Calu3 (cell line): Measurements from ENCODE around the gene UTS2. TPM values are rescaled to one million over a fixed set of nuclear protein-coding genes. Genes with fewer than 3 reads are reported as not detected.

Experiments used
- BruUV-seq: library from RNA; stranded (reverse); fragments of 400-500 nt; replicated peaks from 2 replicates; lab custom pipeline; 2021; lab: Mats Ljungman, UMichigan
- CTCF ChIA-PET: fragments of 300-600 bp; sonication (Branson Sonifier 250); formaldehyde crosslinking; loops from one replicate; lab custom pipeline; 2022; ENCODE audit warnings: antibody characterized with exemption; lab: Charles Lee
- DNase-seq: peaks from one replicate; pipeline ENCODE4 v3.0.0; 2022
- H3K27ac Mint-ChIP-seq: one replicate; pipeline ENCODE4 v1.8.0; 2022; ENCODE audit warnings: mixed read lengths; ENCODE audit not compliant: unreplicated experiment
- H3K27me3 Mint-ChIP-seq: one replicate; pipeline ENCODE4 v1.8.0; 2022; ENCODE audit warnings: mixed read lengths; ENCODE audit not compliant: unreplicated experiment
- H3K36me3 Mint-ChIP-seq: one replicate; pipeline ENCODE4 v1.8.0; 2022; ENCODE audit warnings: mild to moderate bottlenecking, moderate library complexity, mixed read lengths; ENCODE audit not compliant: insufficient read depth, unreplicated experiment
- H3K4me1 Mint-ChIP-seq: one replicate; pipeline ENCODE4 v1.8.0; 2022; ENCODE audit warnings: mild to moderate bottlenecking, low read depth, mixed read lengths; ENCODE audit not compliant: unreplicated experiment
- H3K4me3 Mint-ChIP-seq: one replicate; pipeline ENCODE4 v1.8.0; 2022; ENCODE audit warnings: mild to moderate bottlenecking, low read depth, moderate library complexity, mixed read lengths; ENCODE audit not compliant: unreplicated experiment
- H3K9me3 Mint-ChIP-seq: one replicate; pipeline ENCODE4 v1.8.0; 2022; ENCODE audit warnings: low read depth, mixed read lengths; ENCODE audit not compliant: unreplicated experiment
- CTCF ChIP-seq: fragments of 200-600 bp; IDR thresholded peaks from one replicate; pipeline ENCODE4 v1.8.0; 2022; ENCODE audit warnings: antibody characterized with exemption; ENCODE audit not compliant: unreplicated experiment
- intact Hi-C: fragments of 100-400 bp; cut with micrococcal nuclease; formaldehyde crosslinking; loops from one replicate; pipeline ENCODE4 v1.10.0; 2022; ENCODE audit not compliant: unreplicated experiment
- total RNA-seq: library from RNA; stranded (reverse); gene quantifications from 2 replicates; pipeline ENCODE4 v1.2.3, GENCODE V29; 2022

The UTS2 gene
- total RNA-seq, 1 experiment from 2014 or later: not detected

- CTCF ChIA-PET: interaction anchor here (0.6 kb wide), 1 partner anchor 17 kb away, joined by 4 read pairs; the partner anchor contains the start of gene UTS2
- H3K27me3 Mint-ChIP-seq: peaks cover 16% of the 10 kb centered on the region
- H3K4me1 Mint-ChIP-seq: no peaks in the 10 kb centered on the region
- no peaks in the 10 kb centered on the region for H3K9me3 Mint-ChIP-seq
- no peak overlapping the region for H3K27ac Mint-ChIP-seq
- H3K4me3 Mint-ChIP-seq: no peak overlapping the region
- H3K36me3 Mint-ChIP-seq: no peaks in the 10 kb centered on the region
- TF ChIP-seq CTCF: no peak
- no TSS peak for BruUV-seq
- no peak for DNase-seq
- intact Hi-C loops: no loop called here
These were observed 16.5 kb upstream of the UTS2 start for GRCh38 chr1:7869136-7869920.

GRCh38 chr1:7868070-7868780 lies 15.4 kb upstream of the UTS2 start:
- no peaks in the 10 kb centered on the region for H3K4me1 Mint-ChIP-seq
- BruUV-seq: no TSS peak
- H3K27me3 Mint-ChIP-seq: peaks cover 5% of the 10 kb centered on the region
- intact Hi-C loops: no loop called here
- H3K4me3 Mint-ChIP-seq: no peak overlapping the region
- H3K27ac Mint-ChIP-seq: no peak overlapping the region
- H3K36me3 Mint-ChIP-seq: no peaks in the 10 kb centered on the region
- CTCF ChIA-PET: interaction anchor here (0.6 kb wide), 1 partner anchor 141 kb away, joined by 3 read pairs; no protein-coding TSS in a partner anchor
- no peaks in the 10 kb centered on the region for H3K9me3 Mint-ChIP-seq
- DNase-seq: no peak
- TF ChIP-seq CTCF: no peak

- BruUV-seq: no TSS peak
- TF ChIP-seq CTCF: no peak
- Mint-ChIP-seq H3K4me3 (no peak overlapping the region), H3K36me3 (no peaks in the 10 kb centered on the region), H3K27ac (no peak overlapping the region), H3K27me3 (no peaks in the 10 kb centered on the region), H3K9me3 (no peaks in the 10 kb centered on the region), H3K4me1 (no peaks in the 10 kb centered on the region)
- CTCF ChIA-PET: interaction anchor here (0.6 kb wide), 1 partner anchor 21 kb away, joined by 5 read pairs; no protein-coding TSS in a partner anchor
- intact Hi-C loops: no loop called here
- DNase-seq: no peak
These were observed 13.1 kb upstream of the UTS2 start for GRCh38 chr1:7865978-7866377.

- no peak overlapping the region for H3K4me3 Mint-ChIP-seq
- H3K36me3 Mint-ChIP-seq: no peaks in the 10 kb centered on the region
These were observed 11.0 kb upstream of the UTS2 start for GRCh38 chr1:7863756-7864328.

More at GRCh38 chr1:7863756-7864328, 11.0 kb upstream of the UTS2 start:
- Mint-ChIP-seq H3K9me3 (no peaks in the 10 kb centered on the region), H3K27ac (no peak overlapping the region), H3K4me1 (no peaks in the 10 kb centered on the region), H3K27me3 (no peaks in the 10 kb centered on the region)
- no TSS peak for BruUV-seq
- intact Hi-C loops: no loop called here
- no peak for TF ChIP-seq CTCF
- DNase-seq: no peak
- CTCF ChIA-PET: no interaction called here
